Measurements from ENCODE around the gene UBXN11.
"Not testable (repeated sequence)": the region's sequence is repeated elsewhere in the genome, so short reads cannot be mapped to it uniquely, and the experiment has no call there.

UBXN11 gene

DNA sequence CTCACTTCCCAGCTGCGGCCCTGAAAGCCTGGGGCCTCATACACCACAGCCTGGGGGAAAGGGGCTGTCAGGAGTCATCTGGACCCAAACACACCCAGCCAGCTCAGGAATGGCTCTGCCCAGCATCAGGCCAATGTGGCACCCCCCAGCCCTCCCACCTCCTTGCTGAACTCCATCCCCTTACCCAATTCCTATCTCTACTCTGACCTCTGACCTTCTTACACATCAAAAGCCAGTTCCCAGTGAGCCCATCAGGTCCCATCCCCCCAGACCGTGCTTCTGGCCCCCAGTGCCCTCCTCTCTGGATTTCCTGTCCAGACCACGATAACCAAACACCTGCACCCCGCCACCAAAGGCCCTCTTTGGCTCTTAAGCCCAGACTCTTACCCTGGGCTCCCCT is 31.2 kb upstream of the UBXN11 start:
- in situ Hi-C loops (cut with HindIII; ENCODE audit: low pct_ligation_motif_present, low pct_unique_long_range_greater_than_20kb, low sequenced_read_pairs), result no loop called here
- DNase-seq, result no peak

DNA sequence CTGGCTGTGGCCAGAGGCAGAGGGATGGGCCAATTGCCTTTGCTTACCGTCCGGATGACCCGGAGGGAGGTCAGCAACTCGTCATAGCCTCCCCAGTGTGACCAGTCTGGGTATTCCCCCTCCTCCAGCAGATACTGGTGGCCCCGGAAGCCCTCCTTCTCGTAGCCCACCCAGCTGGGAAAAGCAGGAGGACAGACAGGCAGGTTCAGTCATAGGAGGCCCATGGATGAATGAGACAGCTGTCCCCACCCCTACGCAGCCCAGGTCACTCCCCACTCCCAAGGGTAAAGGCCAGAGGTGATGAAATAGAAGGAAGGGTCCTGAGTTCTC is 30.7 kb upstream of the UBXN11 start:
- in situ Hi-C loops (cut with HindIII; ENCODE audit: low pct_ligation_motif_present, low pct_unique_long_range_greater_than_20kb, low sequenced_read_pairs), result no loop called here
- no peak for DNase-seq

DNA sequence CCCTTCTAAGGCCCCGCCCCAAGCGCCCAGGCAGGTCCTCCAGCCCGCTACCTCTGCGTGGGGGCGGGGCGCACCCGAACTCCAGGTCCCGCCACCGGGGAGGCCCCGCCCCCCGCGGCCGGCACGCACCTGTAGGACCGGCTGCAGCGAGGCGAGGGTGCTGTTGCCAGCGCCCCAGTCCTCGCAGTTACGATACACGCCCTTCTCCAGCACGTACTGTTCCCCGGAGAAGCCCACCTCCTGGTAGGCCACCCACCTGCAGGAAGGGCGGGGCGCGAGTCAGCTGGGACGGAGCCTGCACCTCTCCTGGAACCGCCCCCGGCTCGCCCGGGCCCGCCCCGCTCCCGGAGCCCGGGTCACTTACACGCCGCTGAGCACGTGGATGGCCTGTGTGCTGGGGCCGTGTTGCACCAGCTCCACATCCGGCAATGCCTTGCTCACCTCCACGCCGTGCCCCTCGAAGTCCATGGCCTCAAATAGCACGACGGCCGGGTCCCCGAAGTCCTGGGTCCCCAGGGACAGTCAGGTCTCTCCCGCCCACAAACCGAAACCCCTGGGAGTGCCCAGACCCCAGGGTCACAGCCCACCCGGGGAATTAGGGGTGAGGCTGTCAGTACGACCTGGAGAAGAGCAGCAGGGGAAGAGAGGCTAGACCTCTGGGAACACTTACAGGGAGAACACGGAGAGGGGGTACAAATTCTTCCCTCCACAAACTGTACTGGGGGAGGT is 30.2 kb upstream of the UBXN11 start:
- in situ Hi-C loops (cut with HindIII; ENCODE audit: low pct_ligation_motif_present, low pct_unique_long_range_greater_than_20kb, low sequenced_read_pairs), result no loop called here
- peak; percentile 62 for DNase-seq

DNA sequence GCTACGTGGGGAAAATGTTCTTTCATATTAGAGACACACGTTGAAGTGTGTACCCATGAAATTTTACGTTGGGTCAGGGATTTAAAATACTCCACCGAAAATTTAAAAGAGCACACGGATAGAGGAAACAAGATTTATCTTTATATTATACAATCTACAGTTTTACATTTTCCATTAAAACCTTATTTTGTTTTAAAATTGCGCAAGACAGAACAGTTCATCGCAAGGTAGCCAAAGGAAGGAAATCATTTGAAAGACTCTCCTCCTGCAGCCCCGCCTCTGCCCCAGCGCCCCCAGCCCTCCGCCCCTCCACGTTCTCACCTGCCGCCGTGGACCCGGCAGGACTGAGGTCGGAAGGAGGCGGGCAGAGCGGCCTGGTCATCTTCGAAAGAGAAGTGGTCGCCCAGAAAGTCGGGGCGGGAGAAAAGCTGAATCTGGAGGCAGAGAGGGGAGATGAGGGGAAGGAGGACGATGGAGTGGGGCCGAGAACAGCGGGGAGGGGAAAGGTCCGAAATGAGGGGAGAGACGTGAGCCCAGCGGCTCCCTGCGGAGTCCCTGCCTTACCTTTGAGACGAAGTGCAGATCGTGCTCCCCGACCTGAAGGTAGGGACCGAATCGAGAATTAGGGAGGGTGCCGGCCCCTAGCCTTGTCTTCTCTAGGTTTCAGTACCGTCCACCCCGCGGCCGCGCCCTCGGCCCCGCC is 29.5 kb upstream of the UBXN11 start:
- DNase-seq, result no peak
- in situ Hi-C loops (cut with HindIII; ENCODE audit: low pct_ligation_motif_present, low pct_unique_long_range_greater_than_20kb, low sequenced_read_pairs), result no loop called here

DNA sequence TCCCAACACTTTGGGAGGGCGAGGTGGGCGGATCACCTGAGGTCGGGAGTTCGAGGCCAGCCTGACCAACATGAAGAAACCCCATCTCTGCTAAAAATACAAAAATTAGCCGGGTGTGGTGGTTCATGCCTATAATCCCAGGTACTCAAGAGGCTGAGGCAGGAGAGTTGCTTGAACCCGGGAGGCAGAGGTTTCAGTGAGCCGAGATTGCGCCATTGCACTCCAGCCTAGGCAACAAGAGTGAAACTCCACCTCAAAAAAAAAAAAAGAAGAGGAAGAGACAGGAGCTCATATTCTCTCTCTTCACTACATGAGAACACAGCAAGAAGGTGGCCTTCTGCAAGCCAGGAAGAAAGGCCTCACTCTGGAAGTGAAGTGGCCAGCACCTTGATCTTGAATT is 26.9 kb upstream of the UBXN11 start:
- DNase-seq; in situ Hi-C loops (cut with HindIII; ENCODE audit: low pct_ligation_motif_present, low pct_unique_long_range_greater_than_20kb, low sequenced_read_pairs): not testable (repeated sequence)

DNA sequence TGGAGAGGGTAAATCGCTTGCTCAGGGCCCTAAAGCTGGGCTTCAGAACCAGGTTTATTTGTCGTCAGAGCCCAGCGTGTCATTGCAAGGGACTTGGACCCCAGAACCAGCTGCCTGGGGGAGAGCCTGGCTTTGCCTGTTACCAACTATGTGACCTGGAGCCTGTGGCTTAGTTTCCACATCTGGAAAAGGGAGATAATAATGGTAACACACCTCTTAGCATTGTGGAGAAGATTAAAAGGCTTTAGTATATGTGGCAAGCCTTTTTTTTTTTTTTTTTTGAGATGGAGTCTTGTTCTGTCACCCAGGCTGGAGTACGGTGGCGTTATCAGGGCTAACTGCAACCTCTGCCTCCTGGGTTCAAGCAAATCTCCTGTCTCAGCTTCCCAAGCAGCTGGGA is 23.8 kb upstream of the UBXN11 start:
- in situ Hi-C loops (cut with HindIII; ENCODE audit: low pct_ligation_motif_present, low pct_unique_long_range_greater_than_20kb, low sequenced_read_pairs), result no loop called here
- DNase-seq, result no peak

DNA sequence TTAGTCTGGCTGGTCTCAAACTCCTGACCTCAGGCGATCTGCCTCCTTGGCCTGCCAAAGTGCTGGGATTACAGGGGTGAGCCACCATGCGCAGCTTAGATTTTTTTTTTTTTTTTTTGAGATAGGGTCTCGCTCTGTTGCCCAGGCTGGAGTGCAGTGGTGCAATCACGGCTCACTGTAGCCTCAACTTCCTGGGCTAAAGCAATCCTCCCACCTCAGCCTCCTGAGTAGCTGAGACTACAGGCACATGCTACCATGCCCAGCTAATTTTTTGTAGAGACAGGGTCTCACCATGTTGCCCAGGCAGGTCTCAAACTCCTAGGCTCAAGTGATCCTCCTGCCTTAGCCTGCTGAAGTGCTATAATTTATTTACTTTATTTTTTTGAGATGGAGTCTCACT is 22.9 kb upstream of the UBXN11 start:
- DNase-seq; in situ Hi-C loops (cut with HindIII; ENCODE audit: low pct_ligation_motif_present, low pct_unique_long_range_greater_than_20kb, low sequenced_read_pairs): not testable (repeated sequence)

DNA sequence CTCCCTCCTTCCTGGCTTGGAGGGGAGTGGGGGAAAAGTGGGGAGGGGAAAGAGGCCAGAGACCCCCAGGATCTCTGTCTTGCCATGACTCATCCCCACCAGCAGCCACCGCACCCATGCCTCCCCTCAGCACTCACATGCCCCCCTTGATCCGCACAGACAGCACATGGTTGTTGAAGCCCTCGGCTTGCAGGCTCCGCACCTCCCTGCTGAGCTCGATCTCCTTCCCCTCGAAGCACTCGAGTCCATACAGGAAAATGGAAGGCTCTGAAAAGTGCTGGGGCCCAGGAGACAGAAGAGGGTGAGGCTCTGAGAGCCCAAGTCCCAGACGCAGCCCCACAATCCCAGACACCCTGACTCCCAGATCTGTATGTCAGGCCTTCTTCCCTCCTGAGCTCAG is 22.2 kb upstream of the UBXN11 start:
- no peak for DNase-seq

DNA sequence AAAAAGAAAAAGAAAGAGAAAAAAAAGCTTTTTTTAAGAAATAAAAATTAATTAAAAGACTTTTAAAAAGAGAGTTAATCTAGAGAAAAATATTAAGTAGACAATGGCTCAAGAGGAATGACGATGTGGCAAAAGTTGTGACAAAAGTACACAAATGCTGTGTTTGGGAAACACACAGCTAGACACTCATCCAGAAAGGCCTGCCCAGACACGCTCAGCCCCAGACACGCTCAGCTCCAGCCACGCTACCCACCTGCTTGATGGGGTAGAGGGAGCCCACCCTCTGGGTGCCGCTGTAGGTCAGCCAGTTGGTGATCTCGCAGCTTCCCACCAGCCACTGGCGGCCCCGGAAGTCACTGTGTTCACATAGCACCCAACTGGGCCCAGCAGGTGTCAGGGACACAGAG is 21.5 kb upstream of the UBXN11 start:
- no peak for DNase-seq
- in situ Hi-C loops (cut with HindIII; ENCODE audit: low pct_ligation_motif_present, low pct_unique_long_range_greater_than_20kb, low sequenced_read_pairs), result no loop called here

More for the DNA sequence above, 22.2 kb upstream of the UBXN11 start:
- in situ Hi-C loops (cut with HindIII; ENCODE audit: low pct_ligation_motif_present, low pct_unique_long_range_greater_than_20kb, low sequenced_read_pairs), result no loop called here

DNA sequence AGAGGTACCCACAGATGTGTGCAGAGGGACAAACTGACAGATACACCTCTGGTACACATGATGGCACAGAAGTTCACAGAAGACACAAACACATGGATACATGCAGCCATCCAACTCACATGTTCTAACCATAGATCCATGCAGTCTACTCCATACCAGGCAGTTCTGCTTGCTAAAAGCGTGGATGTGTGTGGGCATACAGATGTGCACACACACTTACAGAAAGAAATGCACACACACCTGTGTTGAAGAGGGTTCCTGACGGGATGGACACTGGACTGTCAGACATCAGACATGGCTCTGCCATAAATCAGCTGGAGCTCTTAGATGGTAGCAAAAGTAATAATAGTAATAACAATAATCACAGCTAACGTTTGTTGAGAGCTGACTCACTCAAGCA is 18.1 kb upstream of the UBXN11 start:
- DNase-seq, result no peak
- in situ Hi-C loops (cut with HindIII; ENCODE audit: low pct_ligation_motif_present, low pct_unique_long_range_greater_than_20kb, low sequenced_read_pairs), result no loop called here

DNA sequence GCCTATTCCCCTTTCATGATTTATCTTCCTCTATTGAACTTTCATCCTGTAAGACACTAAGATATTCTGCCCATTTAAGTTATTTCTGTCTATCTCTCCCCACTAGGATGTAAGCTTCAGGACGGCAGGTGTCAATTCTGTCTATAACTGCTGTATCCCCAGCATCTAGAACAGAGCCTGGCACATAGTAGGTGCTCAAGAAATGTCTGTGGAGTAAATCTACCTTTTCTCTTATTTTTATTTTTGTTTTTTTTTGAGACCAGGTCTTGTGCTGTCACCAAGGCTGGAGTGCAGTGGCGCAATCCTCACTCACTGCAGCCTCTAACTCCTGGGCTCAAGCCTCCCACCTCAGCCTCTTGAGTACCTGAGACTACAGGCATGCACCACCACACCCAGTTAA is 16.9 kb upstream of the UBXN11 start:
- in situ Hi-C loops (cut with HindIII; ENCODE audit: low pct_ligation_motif_present, low pct_unique_long_range_greater_than_20kb, low sequenced_read_pairs), result no loop called here

DNA sequence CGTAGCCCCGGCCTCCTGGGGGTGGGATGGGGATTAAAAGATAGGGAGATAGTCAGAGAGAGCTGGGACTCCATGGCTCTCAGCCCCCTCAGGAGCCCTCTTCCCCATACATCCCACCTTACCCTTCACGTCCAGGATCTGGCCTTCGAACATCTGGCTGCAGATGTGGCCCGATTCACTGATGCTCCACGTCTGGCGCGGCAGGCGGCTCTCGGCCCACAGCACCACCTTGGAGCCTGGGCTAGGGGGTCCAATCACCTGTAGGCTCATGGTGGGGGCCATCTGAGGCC is 15.6 kb upstream of the UBXN11 start:
- in situ Hi-C loops (cut with HindIII; ENCODE audit: low pct_ligation_motif_present, low pct_unique_long_range_greater_than_20kb, low sequenced_read_pairs), result no loop called here
- DNase-seq, result no peak

More for the DNA sequence above, 16.9 kb upstream of the UBXN11 start:
- DNase-seq, result no peak

DNA sequence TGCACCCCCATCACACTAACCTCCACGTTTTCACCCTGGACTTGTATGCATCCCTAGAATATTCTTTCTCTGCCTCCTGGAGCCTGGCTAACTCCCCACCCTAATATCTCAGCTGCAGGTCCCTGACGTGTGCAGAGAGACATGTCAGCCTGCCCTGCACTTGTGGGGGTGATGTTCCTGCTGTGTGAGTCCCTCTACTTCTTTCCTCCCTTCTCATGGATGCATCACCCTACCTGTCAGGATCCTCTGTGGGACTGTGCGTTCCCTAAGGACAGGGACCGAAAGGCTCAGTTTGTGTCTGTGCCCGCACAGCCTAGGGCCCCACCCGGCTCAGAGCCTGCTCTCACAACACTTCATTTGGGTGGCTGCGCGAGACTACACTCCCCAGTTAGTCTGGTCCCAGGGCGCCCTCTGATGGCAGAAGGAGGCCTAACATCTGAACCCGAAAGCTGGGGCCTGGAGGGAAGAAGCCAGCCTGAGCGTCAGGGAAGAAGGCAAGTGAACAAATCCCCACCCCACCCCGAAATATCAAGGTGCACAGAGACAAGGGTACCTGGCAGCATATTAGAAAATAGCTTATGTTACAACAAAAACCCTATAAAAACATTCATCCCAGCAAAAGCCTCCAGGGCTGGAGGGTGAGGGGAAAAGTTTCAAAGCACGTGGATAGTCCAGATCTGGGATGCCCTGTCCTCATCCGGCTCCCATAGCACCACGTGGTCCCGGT is 15.0 kb upstream of the UBXN11 start:
- in situ Hi-C loops (cut with HindIII; ENCODE audit: low pct_ligation_motif_present, low pct_unique_long_range_greater_than_20kb, low sequenced_read_pairs), result no loop called here
- peak; percentile 78 for DNase-seq

DNA sequence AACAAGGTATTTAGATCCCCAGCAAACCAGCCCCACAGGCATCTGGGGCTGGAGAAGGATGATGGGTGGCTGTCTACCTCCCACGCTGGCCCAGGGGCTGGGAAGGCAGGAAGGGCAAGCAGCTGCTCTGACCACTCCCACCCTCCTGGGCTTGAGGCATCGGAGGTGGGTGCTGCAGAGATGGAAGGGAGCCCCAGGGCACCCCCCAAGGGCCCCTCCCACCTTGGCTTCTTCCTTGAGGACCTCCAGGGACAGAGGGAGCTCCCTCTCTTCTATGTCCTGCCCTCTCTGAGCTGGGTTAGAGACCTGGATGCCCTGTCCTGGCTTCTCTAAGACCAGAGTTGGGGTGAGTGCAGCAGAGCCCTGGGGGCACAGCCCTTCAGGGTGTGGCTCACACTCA is 14.5 kb upstream of the UBXN11 start:
- in situ Hi-C loops (cut with HindIII; ENCODE audit: low pct_ligation_motif_present, low pct_unique_long_range_greater_than_20kb, low sequenced_read_pairs), result no loop called here

DNA sequence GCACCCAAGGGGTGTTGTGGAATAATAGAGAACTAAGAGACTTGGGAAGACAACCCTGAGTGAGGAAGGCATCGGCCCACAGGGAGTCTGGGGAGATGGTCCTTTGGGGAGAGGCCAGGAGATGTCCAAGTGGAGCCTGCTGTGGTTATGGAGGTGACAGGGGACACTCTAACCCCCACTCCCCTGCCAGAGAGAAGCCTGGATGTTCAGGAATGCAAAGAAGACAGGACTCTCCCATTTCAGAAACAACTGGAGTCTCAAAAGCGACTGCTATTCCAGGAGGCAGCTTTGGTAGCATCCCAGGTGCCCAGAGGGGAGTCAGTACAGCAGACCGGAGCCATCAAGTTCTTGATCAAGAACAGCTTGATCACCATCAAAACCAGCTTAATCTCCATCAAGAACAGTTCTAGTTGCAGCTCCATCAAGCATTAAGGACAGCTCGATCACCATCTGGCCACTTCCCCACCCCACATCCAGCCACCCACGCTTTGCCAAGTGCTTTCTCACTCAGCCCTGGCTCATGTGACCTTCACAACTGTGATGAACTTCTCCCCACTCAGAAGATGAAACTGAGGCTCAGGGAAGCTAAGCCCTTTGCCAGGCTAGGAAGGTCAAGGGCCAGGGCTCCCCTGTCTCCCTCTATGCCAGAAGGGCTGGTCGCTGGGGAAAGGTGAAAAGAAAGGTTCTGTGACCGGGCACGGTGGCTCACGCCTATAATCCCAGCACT is 12.1 kb upstream of the UBXN11 start:
- in situ Hi-C loops (cut with HindIII; ENCODE audit: low pct_ligation_motif_present, low pct_unique_long_range_greater_than_20kb, low sequenced_read_pairs), result no loop called here
- no peak for DNase-seq

More for the DNA sequence above, 14.5 kb upstream of the UBXN11 start:
- no peak for DNase-seq

DNA sequence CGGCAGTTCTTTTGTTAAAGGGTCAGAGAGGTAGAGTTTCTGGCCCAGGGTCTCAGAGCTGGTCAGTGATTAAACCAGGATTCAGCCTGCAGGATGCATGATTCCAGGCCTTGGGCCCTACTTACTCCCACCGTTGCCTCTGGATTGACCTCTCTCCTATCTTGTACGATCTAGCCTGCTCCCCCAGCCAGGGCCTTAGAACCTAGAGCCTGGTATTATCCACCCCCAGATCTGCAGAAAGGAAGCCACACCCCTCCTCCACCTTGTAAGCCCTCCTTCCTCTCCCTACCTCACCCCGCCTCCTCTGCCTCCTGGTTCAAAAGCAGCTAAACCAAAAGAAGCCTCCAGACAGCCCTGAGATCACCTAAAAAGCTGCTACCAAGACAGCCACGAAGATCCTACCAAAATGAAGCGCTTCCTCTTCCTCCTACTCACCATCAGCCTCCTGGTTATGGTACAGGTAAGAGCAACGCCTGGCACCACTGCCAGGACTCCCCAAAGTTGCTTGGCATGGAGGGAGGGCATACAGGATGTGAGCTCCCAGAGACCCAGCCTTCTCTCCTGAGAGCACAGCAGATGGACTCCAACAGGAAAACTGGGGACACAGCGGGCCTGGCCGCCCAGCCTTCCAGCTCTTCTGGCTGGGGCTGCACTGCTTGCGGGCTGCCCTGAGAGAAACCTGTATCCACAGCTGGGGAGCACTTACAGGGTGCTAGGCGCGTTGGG is 11.3 kb upstream of the UBXN11 start, which contains the start of gene CD52:
Gene CD52, plus strand, starts transcription at position 347 of the 726 bp plus-strand sequence. Its CDS starts 60 bp downstream, at position 407.
- DNase-seq, result no peak

DNA sequence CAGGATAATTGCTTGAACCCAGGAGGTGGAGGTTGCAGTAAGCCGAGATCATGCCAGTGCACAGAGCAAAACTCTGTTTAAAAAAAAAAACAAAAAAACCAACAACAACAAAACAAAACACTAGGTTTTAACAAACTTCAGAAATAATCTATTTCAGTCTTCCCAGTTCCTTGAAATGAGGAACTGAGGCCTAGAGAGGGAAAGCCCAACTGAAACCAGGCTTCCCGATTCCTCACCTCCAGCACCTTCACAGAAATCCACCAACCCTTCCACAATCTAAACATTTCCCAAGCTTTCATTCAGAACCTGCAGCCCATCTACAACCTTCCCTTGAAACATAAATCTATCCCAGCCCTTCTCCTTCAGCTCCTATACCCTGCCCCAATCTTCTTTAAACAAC is 10.7 kb upstream of the UBXN11 start:
- no peak for DNase-seq
- in situ Hi-C loops (cut with HindIII; ENCODE audit: low pct_ligation_motif_present, low pct_unique_long_range_greater_than_20kb, low sequenced_read_pairs), result no loop called here

More for the DNA sequence above, 11.3 kb upstream of the UBXN11 start, which contains the start of gene CD52:
- in situ Hi-C loops (cut with HindIII; ENCODE audit: low pct_ligation_motif_present, low pct_unique_long_range_greater_than_20kb, low sequenced_read_pairs), result no loop called here

Data from ACHN (cell line).